ENCODE measurements around the gene MSI2.

MSI2 gene

GRCh38 chr17:57679906-57680695 lies 423.8 kb downstream of the MSI2 start:
- Histone ChIP-seq H3K36me3 (ENCODE audit: insufficient read depth, low read length) (peaks cover 25% of the 10 kb centered on the region), H3K9me3 (ENCODE audit: low read length) (peaks cover under 1% of the 10 kb centered on the region), H3K4me1 (ENCODE audit: insufficient read depth, low read length) (no peaks in the 10 kb centered on the region), H3K4me3 (ENCODE audit: low read length) (no peak overlapping the region), H3K27me3 (ENCODE audit: insufficient read depth, low read length) (no peaks in the 10 kb centered on the region), H2AFZ (ENCODE audit: low read depth, low read length) (no peak overlapping the region)

- H3K4me3 ChIP-seq (ENCODE audit: low read length), result no peak overlapping the region
- no peak overlapping the region for H2AFZ ChIP-seq (ENCODE audit: low read depth, low read length)
- no peaks in the 10 kb centered on the region for H3K4me1 ChIP-seq (ENCODE audit: insufficient read depth, low read length)
- H3K9me3 ChIP-seq (ENCODE audit: low read length), result peaks cover 2% of the 10 kb centered on the region
- no peaks in the 10 kb centered on the region for H3K27me3 ChIP-seq (ENCODE audit: insufficient read depth, low read length)
- H3K36me3 ChIP-seq (ENCODE audit: insufficient read depth, low read length), result peaks cover 11% of the 10 kb centered on the region
These were observed 426.4 kb downstream of the MSI2 start for GRCh38 chr17:57682701-57683100.

GRCh38 chr17:57684711-57685498 lies 428.6 kb downstream of the MSI2 start:
- no peaks in the 10 kb centered on the region for H3K4me1 ChIP-seq (ENCODE audit: insufficient read depth, low read length)
- no peak overlapping the region for H3K4me3 ChIP-seq (ENCODE audit: low read length)
- no peak overlapping the region for H2AFZ ChIP-seq (ENCODE audit: low read depth, low read length)
- H3K27me3 ChIP-seq (ENCODE audit: insufficient read depth, low read length), result no peaks in the 10 kb centered on the region
- H3K9me3 ChIP-seq (ENCODE audit: low read length), result peaks cover 2% of the 10 kb centered on the region
- peaks cover 5% of the 10 kb centered on the region for H3K36me3 ChIP-seq (ENCODE audit: insufficient read depth, low read length)

GRCh38 chr17:57685499-57686132 lies 429.3 kb downstream of the MSI2 start:
- Histone ChIP-seq H2AFZ (ENCODE audit: low read depth, low read length) (no peak overlapping the region), H3K36me3 (ENCODE audit: insufficient read depth, low read length) (peaks cover 5% of the 10 kb centered on the region), H3K4me1 (ENCODE audit: insufficient read depth, low read length) (no peaks in the 10 kb centered on the region), H3K4me3 (ENCODE audit: low read length) (no peak overlapping the region), H3K9me3 (ENCODE audit: low read length) (peaks cover 2% of the 10 kb centered on the region), H3K27me3 (ENCODE audit: insufficient read depth, low read length) (no peaks in the 10 kb centered on the region)

- H3K4me1 ChIP-seq (ENCODE audit: insufficient read depth, low read length), result no peaks in the 10 kb centered on the region
- H3K4me3 ChIP-seq (ENCODE audit: low read length), result no peak overlapping the region
- H3K9me3 ChIP-seq (ENCODE audit: low read length), result peaks cover 2% of the 10 kb centered on the region
- peaks cover 5% of the 10 kb centered on the region for H3K36me3 ChIP-seq (ENCODE audit: insufficient read depth, low read length)
- no peak overlapping the region for H2AFZ ChIP-seq (ENCODE audit: low read depth, low read length)
- H3K27me3 ChIP-seq (ENCODE audit: insufficient read depth, low read length), result no peaks in the 10 kb centered on the region
These were observed 431.3 kb downstream of the MSI2 start for GRCh38 chr17:57687642-57688041.

- Histone ChIP-seq H3K4me1 (ENCODE audit: insufficient read depth, low read length) (no peaks in the 10 kb centered on the region), H3K27me3 (ENCODE audit: insufficient read depth, low read length) (no peaks in the 10 kb centered on the region), H2AFZ (ENCODE audit: low read depth, low read length) (no peak overlapping the region), H3K9me3 (ENCODE audit: low read length) (peaks cover 4% of the 10 kb centered on the region), H3K4me3 (ENCODE audit: low read length) (no peak overlapping the region), H3K36me3 (ENCODE audit: insufficient read depth, low read length) (no peaks in the 10 kb centered on the region)
These were observed 432.9 kb downstream of the MSI2 start for GRCh38 chr17:57689254-57689653.

- H3K4me1 ChIP-seq (ENCODE audit: insufficient read depth, low read length), result no peaks in the 10 kb centered on the region
- H3K36me3 ChIP-seq (ENCODE audit: insufficient read depth, low read length), result no peaks in the 10 kb centered on the region
- no peaks in the 10 kb centered on the region for H3K27me3 ChIP-seq (ENCODE audit: insufficient read depth, low read length)
- H3K9me3 ChIP-seq (ENCODE audit: low read length), result peaks cover 7% of the 10 kb centered on the region
- no peak overlapping the region for H3K4me3 ChIP-seq (ENCODE audit: low read length)
- no peak overlapping the region for H2AFZ ChIP-seq (ENCODE audit: low read depth, low read length)
These were observed 435.6 kb downstream of the MSI2 start for GRCh38 chr17:57691939-57692338.

GRCh38 chr17:57692770-57693169 lies 436.4 kb downstream of the MSI2 start:
- Histone ChIP-seq H2AFZ (ENCODE audit: low read depth, low read length) (no peak overlapping the region), H3K9me3 (ENCODE audit: low read length) (peaks cover 7% of the 10 kb centered on the region), H3K4me1 (ENCODE audit: insufficient read depth, low read length) (peaks cover 1% of the 10 kb centered on the region), H3K36me3 (ENCODE audit: insufficient read depth, low read length) (no peaks in the 10 kb centered on the region), H3K27me3 (ENCODE audit: insufficient read depth, low read length) (no peaks in the 10 kb centered on the region), H3K4me3 (ENCODE audit: low read length) (no peak overlapping the region)

- H3K36me3 ChIP-seq (ENCODE audit: insufficient read depth, low read length), result no peaks in the 10 kb centered on the region
- H3K4me3 ChIP-seq (ENCODE audit: low read length), result no peak overlapping the region
- peaks cover 7% of the 10 kb centered on the region for H3K9me3 ChIP-seq (ENCODE audit: low read length)
- H2AFZ ChIP-seq (ENCODE audit: low read depth, low read length), result no peak overlapping the region
- peaks cover 11% of the 10 kb centered on the region for H3K4me1 ChIP-seq (ENCODE audit: insufficient read depth, low read length)
- H3K27me3 ChIP-seq (ENCODE audit: insufficient read depth, low read length), result no peaks in the 10 kb centered on the region
These were observed 437.7 kb downstream of the MSI2 start for GRCh38 chr17:57694051-57694450.

GRCh38 chr17:57696050-57696449 lies 439.7 kb downstream of the MSI2 start:
- Histone ChIP-seq H3K27me3 (ENCODE audit: insufficient read depth, low read length) (no peaks in the 10 kb centered on the region), H3K36me3 (ENCODE audit: insufficient read depth, low read length) (no peaks in the 10 kb centered on the region), H2AFZ (ENCODE audit: low read depth, low read length) (no peak overlapping the region), H3K9me3 (ENCODE audit: low read length) (peaks cover 7% of the 10 kb centered on the region), H3K4me1 (ENCODE audit: insufficient read depth, low read length) (peaks cover 17% of the 10 kb centered on the region), H3K4me3 (ENCODE audit: low read length) (no peak overlapping the region)

GRCh38 chr17:57697197-57697596 lies 440.9 kb downstream of the MSI2 start:
- no peaks in the 10 kb centered on the region for H3K27me3 ChIP-seq (ENCODE audit: insufficient read depth, low read length)
- H3K4me1 ChIP-seq (ENCODE audit: insufficient read depth, low read length), result peaks cover 17% of the 10 kb centered on the region
- peaks cover 7% of the 10 kb centered on the region for H3K9me3 ChIP-seq (ENCODE audit: low read length)
- no peak overlapping the region for H3K4me3 ChIP-seq (ENCODE audit: low read length)
- no peak overlapping the region for H2AFZ ChIP-seq (ENCODE audit: low read depth, low read length)
- H3K36me3 ChIP-seq (ENCODE audit: insufficient read depth, low read length), result no peaks in the 10 kb centered on the region

GRCh38 chr17:57697891-57698711 lies 441.8 kb downstream of the MSI2 start:
- peaks cover 17% of the 10 kb centered on the region for H3K4me1 ChIP-seq (ENCODE audit: insufficient read depth, low read length)
- peaks cover 7% of the 10 kb centered on the region for H3K9me3 ChIP-seq (ENCODE audit: low read length)
- no peaks in the 10 kb centered on the region for H3K36me3 ChIP-seq (ENCODE audit: insufficient read depth, low read length)
- H3K4me3 ChIP-seq (ENCODE audit: low read length), result no peak overlapping the region
- H3K27me3 ChIP-seq (ENCODE audit: insufficient read depth, low read length), result no peaks in the 10 kb centered on the region
- H2AFZ ChIP-seq (ENCODE audit: low read depth, low read length), result no peak overlapping the region
